Heart right ventricle (tissue), 16 donors: ENCODE data around the gene CALD1. TPM values are rescaled to one million over a fixed set of nuclear protein-coding genes. Genes with fewer than 3 reads are reported as not detected.

ENCODE experiments used
- ATAC-seq, 8 donors: fragments of 200-7000 bp; cut with Tn5 transposase; one replicate each; pipeline ENCODE4 v1.9.1; 2020; ENCODE audit warnings: mild to moderate bottlenecking in 8 of 8, moderate library complexity in 8 of 8, moderate number of reproducible peaks in 1 of 8
- DNase-seq, 2 donors: peaks; one replicate each; pipeline ENCODE4 v3.0.0-alpha.2; 2020
- H3K27ac ChIP-seq, 10 donors: fragments of 200-600 bp; sonication (generic) in 2 of 10; one replicate each; pipeline versions ENCODE4 v1.5.0 to v1.8.0; 2020 to 2022; ENCODE audit warnings: mild to moderate bottlenecking in 3 of 10
- H3K27me3 ChIP-seq, 7 donors: fragments of 200-600 bp; one replicate each; pipeline ENCODE4 v1.8.0; 2021 to 2022; ENCODE audit warnings: mild to moderate bottlenecking in 2 of 7
- H3K36me3 ChIP-seq, 9 donors: fragments of 200-600 bp; sonication (generic) in 1 of 9; one replicate each; pipeline versions ENCODE4 v1.5.0 to v1.8.0; 2020 to 2022; ENCODE audit warnings: mild to moderate bottlenecking in 2 of 9
- H3K4me1 ChIP-seq, 9 donors: fragments of 200-600 bp; sonication (generic) in 1 of 9; one replicate each; pipeline versions ENCODE4 v1.5.0 to v1.8.0; 2020 to 2022; ENCODE audit warnings: mild to moderate bottlenecking in 4 of 9
- H3K4me3 ChIP-seq, 10 donors: fragments of 200-600 bp; sonication (generic) in 2 of 10; one replicate each; pipeline versions ENCODE4 v1.5.0 to v1.8.0; 2020 to 2022; ENCODE audit warnings: mild to moderate bottlenecking in 7 of 10, moderate library complexity in 2 of 10
- H3K9me3 ChIP-seq, 11 donors: fragments of 200-600 bp in 10 of 11; sonication (generic) in 2 of 11; one replicate each; pipeline versions ENCODE4 v1.5.0 to v1.8.0; 2013 to 2022; ENCODE audit warnings: mild to moderate bottlenecking in 2 of 11, control low read depth in 1 of 11, moderate library complexity in 1 of 11
- WGBS, 2 donors: extraction: QIAGEN DNeasy Blood & Tissue Kit; methylation state at CpG; one replicate each; pipeline ENCODE4 v1.1.7; 2013; ENCODE audit warnings: inconsistent platforms in 1 of 2; 5-methylcytosine and 5-hydroxymethylcytosine counted together
- intact Hi-C, 10 donors: fragments of 100-400 bp; cut with DNase I; formaldehyde crosslinking; loops; one replicate each; pipeline versions ENCODE4 v1.11.1 to v1.14.2; 2022
- polyA plus RNA-seq, 2 donors: library from polyadenylated mRNA; stranded (reverse); fragments of 200-250 nt; gene quantifications; one replicate each; pipeline ENCODE4 v1.2.3, GENCODE V29; 2013
- total RNA-seq, 10 donors: library from RNA; stranded (reverse); fragmentation: NEBNext Ultra II Directional in 3 of 10; extraction: Animal tissue kit (Norgen Biotek cat#: 25700) in 3 of 10; gene quantifications; one replicate each; pipeline versions ENCODE4 v1.2.1 to v1.2.4, GENCODE V29; 2021 to 2023
- TF ChIP-seq, protein P1 (sequence below), 9 donors: fragments of 200-600 bp; sonication (generic) in 2 of 9; IDR thresholded peaks; one replicate each; pipeline versions ENCODE4 v1.5.0 to v1.8.0; 2021 to 2022; ENCODE audit warnings: antibody characterized with exemption in 9 of 9, mild to moderate bottlenecking in 5 of 9, moderate library complexity in 1 of 9
- donor health status: Arrhythmogenic right ventricular cardiomyopathy.
- donor health status: ischemic (EF 13 %, LVEDD 7.1; RV severe dilation, severe dysfunction).
- donor health status: healthy with polysubstance abuse.
- donor health status: DM: no; HTN: yes; CAD: no.
- donor health status: DM: no; HTN: no; CAD: no.
- donor health status: ischemic (EF 25% LVEDD 6.9; RV normal size, moderate dysfunction).
- donor health status: ischemic (EF 25% LVEDD 5.7; RV mildly dilated, moderate dysfunction).
- donor health status: healthy.
- donor health status: DM: yes; HTN: yes; CAD: no.
- donor health status: Ischemic cardiomyopathy.
- donor health status: ischemic (EF 35%, LVEDD 5.7; RV mildly dilated, moderate dysfunction).
- donor health status: nonischemic (EF 11% LVEDD 7.7; RV severe dilation, severe dysfunction).
- donor health status: DM: yes; HTN: yes; CAD: no.
- donor health status: PGD.
- donor health status: ischemic (EF 29% LVEDD 5.4; RV normal size, mild dysfunction).
- donor health status: nonischemic (EF 23%, LVEDD 6.1; RV moderate dilation, normal function).

The CALD1 gene
- total and polyA plus RNA-seq, 12 donors, result 69.9 to 180 (median 126) TPM

DNA sequence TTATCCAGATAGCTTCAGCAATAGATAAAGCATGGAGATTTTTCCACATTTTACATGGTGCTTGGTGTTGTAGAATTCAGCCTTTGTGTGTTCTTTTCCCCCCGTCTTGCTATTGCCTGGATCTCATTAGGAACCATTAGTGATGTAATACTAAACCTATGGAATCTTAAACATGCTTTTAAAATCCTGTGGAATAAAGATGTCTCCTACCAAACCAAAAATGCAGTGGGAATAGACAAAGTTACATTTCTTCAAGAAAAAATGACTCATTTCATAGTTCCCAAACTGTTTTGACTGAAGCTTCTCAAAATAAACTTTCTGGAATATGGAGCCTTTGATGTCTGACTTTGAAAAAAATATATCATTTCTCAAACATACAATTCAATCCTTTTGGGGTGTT lies 44.0 kb downstream of the CALD1 start:
- Histone ChIP-seq H3K27me3 (no peaks in the 10 kb centered on the region), H3K4me1 (peaks cover 0 to 68% (median 48%) of the 10 kb centered on the region in 9 donors), H3K9me3 (no peaks in the 10 kb centered on the region), H3K4me3 (no peak overlapping the region), H3K27ac (peak overlapping the region in 4 of 10 donors; percentile 8 to 83 (median 66)), H3K36me3 (peaks cover 0 to 14% (median 5%) of the 10 kb centered on the region in 9 donors)
- intact Hi-C loops, result no loop called here
- DNase-seq, result no peak
- WGBS, 2 donors, result 94 to 100% methylated on average over 1 of the region's 1 CpG
- no peak for ATAC-seq
- TF ChIP-seq, protein P1, sequence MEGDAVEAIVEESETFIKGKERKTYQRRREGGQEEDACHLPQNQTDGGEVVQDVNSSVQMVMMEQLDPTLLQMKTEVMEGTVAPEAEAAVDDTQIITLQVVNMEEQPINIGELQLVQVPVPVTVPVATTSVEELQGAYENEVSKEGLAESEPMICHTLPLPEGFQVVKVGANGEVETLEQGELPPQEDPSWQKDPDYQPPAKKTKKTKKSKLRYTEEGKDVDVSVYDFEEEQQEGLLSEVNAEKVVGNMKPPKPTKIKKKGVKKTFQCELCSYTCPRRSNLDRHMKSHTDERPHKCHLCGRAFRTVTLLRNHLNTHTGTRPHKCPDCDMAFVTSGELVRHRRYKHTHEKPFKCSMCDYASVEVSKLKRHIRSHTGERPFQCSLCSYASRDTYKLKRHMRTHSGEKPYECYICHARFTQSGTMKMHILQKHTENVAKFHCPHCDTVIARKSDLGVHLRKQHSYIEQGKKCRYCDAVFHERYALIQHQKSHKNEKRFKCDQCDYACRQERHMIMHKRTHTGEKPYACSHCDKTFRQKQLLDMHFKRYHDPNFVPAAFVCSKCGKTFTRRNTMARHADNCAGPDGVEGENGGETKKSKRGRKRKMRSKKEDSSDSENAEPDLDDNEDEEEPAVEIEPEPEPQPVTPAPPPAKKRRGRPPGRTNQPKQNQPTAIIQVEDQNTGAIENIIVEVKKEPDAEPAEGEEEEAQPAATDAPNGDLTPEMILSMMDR (IDR thresholded peaks at IDR 0.05), result no peak

DNA sequence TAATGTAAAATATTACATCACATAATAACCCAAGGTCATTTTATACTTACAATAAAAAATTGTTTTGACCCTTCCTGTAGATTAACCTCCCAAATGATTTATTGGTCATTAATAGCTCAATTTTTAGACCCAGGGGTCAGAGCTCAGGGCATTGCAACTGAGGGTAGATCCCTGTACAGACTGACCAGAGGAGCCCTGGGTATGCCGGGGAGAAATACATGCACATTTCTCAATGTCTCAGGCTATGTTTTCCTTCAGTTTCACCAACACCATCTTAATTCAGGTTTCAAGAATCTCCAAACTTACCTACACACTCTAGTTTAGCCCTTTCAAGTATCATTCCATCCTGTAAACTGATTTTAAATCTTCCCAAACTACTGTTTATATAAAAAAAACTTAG lies 46.2 kb downstream of the CALD1 start:
- no peaks in the 10 kb centered on the region for H3K27me3 ChIP-seq
- TF ChIP-seq, protein P1 (IDR thresholded peaks at IDR 0.05), result no peak
- no peaks in the 10 kb centered on the region for H3K36me3 ChIP-seq
- peak in 2 of 8 donors; percentile 32 to 33 for ATAC-seq
- intact Hi-C loops, result loop anchor here in 4 of 10 donors (5.0 kb wide), 2 partner anchors 38 to 43 kb away; no protein-coding TSS in a partner anchor
- WGBS, 2 donors, result 71 to 77% methylated on average over 1 of the region's 1 CpG
- peak overlapping the region in 5 of 10 donors; percentile 3 to 38 (median 31) for H3K4me3 ChIP-seq
- peaks cover 0 to 86% (median 60%) of the 10 kb centered on the region in 9 donors for H3K4me1 ChIP-seq
- no peak for DNase-seq
- H3K27ac ChIP-seq, result peak overlapping the region in 8 of 10 donors; percentile 3 to 87 (median 78)
- H3K9me3 ChIP-seq, result no peaks in the 10 kb centered on the region

DNA sequence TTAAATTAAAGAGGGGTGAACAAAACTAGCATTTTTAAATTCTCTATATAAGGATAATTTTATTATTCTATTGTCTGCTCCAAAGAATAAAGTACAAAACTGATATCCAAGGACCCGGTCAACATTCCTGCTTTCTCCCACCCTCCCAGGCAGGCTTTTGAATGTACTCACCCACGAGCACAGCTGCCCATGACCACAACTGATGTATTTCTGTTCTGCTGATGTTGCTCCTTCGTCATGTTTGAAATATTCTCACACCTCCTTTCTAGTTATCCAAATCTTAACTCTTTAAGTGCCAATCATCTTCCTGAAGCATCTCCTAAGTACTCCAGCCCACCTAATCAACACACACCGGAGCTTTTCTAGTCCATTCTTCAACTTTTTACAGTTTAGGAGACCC lies 46.7 kb downstream of the CALD1 start:
- intact Hi-C loops, result loop anchor here in 4 of 10 donors (5.0 kb wide), 2 partner anchors 39 to 44 kb away; no protein-coding TSS in a partner anchor
- 31 to 55% methylated on average over 4 of the region's 4 CpGs for WGBS, 2 donors
- H3K27ac ChIP-seq, result peak overlapping the region in 8 of 10 donors; percentile 62 to 87 (median 78)
- H3K4me1 ChIP-seq, result peaks cover 0 to 90% (median 61%) of the 10 kb centered on the region in 9 donors
- TF ChIP-seq, protein P1 (IDR thresholded peaks at IDR 0.05), result no peak
- no peaks in the 10 kb centered on the region for H3K27me3 ChIP-seq
- H3K36me3 ChIP-seq, result no peaks in the 10 kb centered on the region
- ATAC-seq (peak in 7 of 8 donors; percentile 34 to 82 (median 74)), DNase-seq (peak in 1 of 2 donors; percentile 43)
- peak overlapping the region in 4 of 10 donors; percentile 27 to 38 (median 34) for H3K4me3 ChIP-seq
- H3K9me3 ChIP-seq, result no peaks in the 10 kb centered on the region

DNA sequence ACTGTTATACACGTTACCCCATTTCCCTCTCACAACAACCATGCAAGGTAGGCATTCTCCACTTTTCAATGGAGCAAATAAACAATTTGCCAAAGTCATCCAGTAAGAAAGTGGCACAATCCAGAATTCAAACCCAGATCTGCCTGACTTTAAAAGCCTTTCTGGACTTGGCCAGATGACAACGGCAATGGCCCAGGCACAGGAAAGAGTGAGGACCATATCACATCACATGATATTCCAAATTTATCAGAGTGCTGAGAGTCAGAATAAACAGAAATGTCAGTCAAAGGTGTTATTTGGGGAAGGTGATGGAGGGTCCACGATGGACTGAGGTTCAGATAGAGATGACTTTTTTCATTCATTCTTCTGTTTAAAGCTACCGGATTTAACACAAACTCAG lies 48.0 kb downstream of the CALD1 start:
- Histone ChIP-seq H3K4me1 (peaks cover 0 to 96% (median 69%) of the 10 kb centered on the region in 9 donors), H3K9me3 (no peaks in the 10 kb centered on the region), H3K27me3 (no peaks in the 10 kb centered on the region), H3K4me3 (peak overlapping the region in 1 of 10 donors; percentile 0), H3K27ac (peak overlapping the region; percentile 12 to 87 (median 75)), H3K36me3 (no peaks in the 10 kb centered on the region)
- intact Hi-C loops, result loop anchor here in 4 of 10 donors (5.0 kb wide), 2 partner anchors 40 to 45 kb away; no protein-coding TSS in a partner anchor
- ATAC-seq (peak in 6 of 8 donors; percentile 13 to 67 (median 54)), DNase-seq (peak in 1 of 2 donors; percentile 32)
- TF ChIP-seq, protein P1 (IDR thresholded peaks at IDR 0.05), result no peak
- WGBS, 2 donors, result 46 to 64% methylated on average over 4 of the region's 4 CpGs
